ENCODE data around the gene RNASE2.
"Not testable (repeated sequence)": the region's sequence is repeated elsewhere in the genome, so short reads cannot be mapped to it uniquely, and the experiment has no call there.

Gene RNASE2

DNA sequence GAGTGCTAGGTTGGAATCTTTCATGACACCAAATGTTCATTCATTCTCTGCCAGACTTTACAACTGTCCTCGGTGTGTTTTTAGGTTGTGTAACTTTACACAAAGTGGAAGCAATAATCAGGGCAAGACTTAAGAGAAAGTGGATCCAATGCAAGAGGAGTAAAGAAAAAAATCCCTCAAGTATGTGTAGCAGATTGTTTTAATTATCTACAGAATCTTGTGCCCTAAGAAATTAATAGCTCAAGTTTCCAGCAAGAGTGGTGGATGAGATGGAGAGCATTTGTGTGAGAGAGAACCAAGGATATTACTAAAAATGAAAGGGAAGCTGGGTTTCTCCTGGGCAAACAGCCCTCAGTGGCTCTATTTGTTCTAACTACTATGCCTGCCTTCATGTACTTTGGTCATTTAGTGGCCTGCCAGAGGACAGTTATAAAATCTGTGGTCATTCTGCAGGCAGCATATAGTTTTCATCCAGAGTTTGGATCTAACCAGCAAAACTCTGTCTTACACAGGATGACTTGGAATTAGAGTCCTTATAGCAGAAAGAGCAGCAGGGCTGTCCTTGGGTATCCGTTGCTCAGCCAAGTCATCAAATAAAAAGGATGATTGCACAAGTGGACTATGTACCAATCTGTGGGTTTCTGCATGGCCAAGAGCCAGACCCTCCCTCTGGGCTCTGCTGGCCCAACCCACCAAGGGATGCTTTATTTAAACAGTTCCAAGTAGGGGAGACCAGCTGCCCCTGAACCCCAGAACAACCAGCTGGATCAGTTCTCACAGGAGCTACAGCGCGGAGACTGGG is at the start of gene RNASE2:
RNASE2 (plus strand) TSS at position 752 of the 802 bp plus-strand sequence. CDS start 285 bp downstream, outside the sequence.
- DNase-seq; in situ Hi-C loops (cut with HindIII; ENCODE audit: low pct_ligation_motif_present, low pct_unique_long_range_greater_than_20kb, low sequenced_read_pairs): not testable (repeated sequence)

DNA sequence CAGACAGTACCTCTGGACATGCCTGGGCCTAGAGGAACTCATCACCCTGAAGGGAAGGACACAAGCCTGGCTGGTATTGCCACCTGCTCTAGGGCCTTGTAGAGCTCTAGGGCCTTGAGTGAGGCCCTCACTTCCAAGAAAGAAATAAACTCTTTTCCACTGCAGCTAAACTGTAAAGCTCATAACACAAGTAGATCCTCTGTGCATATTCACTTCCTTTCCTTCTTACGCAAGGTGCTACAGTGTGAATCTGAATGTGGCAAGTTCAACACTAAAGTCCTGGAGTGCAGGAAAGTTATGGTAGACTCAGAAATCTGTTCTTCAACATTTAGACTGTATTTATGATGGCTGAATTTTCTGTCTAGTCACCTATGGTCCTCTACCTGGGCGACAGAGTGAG is 49.6 kb upstream of the RNASE2 start:
- in situ Hi-C loops (cut with HindIII; ENCODE audit: low pct_ligation_motif_present, low pct_unique_long_range_greater_than_20kb, low sequenced_read_pairs): no loop called here
- DNase-seq: no peak

DNA sequence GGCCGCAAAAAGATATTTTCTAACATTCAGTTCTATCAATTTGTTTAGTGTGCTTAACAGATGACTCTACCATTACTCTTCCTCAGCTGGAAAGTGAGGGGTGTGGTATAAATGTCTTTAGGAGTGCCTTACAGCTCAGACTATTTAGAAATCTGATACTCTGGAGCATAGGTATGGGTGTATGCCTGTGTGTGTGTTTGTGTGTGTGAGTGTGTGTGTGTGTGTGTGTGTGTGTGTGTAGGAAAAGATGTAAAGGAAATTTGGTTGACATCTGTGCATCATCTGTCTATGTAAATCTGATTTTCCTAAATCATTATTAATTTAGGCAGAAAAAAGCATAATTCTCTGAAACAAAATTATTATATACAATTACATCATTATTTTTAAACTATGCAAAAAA is 48.1 kb upstream of the RNASE2 start:
- DNase-seq: no peak
- in situ Hi-C loops (cut with HindIII; ENCODE audit: low pct_ligation_motif_present, low pct_unique_long_range_greater_than_20kb, low sequenced_read_pairs): no loop called here

DNA sequence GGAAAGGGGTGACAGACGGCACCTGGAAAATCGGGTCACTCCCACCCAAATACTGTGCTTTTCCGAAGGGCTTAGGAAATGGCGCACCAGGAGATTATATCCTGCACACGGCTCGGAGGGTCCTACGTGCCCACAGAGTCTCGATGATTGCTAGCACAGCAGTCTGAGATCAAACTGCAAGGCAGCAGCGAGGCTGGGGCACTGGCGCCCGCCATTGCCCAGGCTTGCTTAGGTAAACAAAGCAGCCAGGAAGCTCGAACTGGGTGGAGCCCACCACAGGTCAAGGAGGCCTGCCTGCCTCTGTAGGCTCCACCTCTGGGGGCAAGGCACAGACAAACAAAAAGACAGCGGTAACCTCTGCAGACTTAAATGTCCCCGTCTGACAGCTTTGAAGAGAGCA is 44.5 kb upstream of the RNASE2 start:
- in situ Hi-C loops (cut with HindIII; ENCODE audit: low pct_ligation_motif_present, low pct_unique_long_range_greater_than_20kb, low sequenced_read_pairs); DNase-seq: not testable (repeated sequence)

DNA sequence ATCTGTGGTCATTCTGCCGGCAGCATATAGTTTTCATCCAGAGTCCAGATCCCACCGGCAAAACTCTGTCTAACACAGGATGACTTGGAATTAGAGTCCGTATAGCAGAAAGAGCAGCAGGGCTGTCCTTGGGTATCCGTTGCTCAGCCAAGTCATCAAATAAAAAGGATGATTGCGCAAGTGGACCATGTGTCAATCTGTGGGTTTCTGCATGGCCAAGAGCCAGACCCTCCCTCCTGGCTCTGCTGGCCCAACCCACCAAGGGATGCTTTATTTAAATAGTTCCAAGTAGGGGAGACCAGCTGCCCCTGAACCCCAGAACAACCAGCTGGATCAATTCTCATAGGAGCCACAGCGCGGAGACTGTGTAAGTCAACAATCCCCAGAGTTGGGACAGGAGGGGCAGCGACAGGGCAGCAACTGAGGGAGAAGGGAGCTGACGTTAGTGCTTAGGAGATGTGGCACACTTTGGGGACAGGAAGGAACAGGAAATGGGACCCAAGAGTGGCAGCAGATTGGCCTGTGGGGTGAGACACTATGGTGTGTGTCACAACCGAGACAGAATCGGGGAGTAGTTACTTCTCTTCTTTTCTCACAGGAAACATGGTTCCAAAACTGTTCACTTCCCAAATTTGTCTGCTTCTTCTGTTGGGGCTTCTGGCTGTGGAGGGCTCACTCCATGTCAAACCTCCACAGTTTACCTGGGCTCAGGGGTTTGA is 36.1 kb upstream of the RNASE2 start:
- in situ Hi-C loops (cut with HindIII; ENCODE audit: low pct_ligation_motif_present, low pct_unique_long_range_greater_than_20kb, low sequenced_read_pairs); DNase-seq: not testable (repeated sequence)

DNA sequence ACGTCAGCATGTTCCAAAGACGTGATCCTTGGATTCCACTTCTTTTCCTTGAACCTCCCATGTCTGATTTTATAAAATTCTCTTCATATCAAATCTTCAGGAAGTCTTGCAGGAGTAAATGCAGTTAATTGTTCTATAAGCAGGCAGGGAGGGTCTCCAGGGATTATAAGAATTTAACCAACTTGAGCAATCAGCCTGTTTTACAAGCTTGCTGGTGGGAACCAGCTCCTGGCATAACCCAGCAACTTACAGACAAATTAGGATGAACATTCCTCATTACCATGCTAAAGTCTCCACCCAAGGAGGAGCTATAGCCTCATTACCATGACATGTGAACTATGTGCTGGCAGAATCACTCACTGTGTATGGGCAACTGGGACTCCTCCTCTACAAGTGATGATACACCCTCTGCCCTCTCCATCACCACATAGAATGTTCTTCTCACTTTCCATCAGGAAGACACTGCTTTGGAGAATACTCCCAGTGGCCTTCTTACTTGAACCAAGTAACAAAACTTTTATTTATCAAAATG is 31.5 kb upstream of the RNASE2 start:
- DNase-seq; in situ Hi-C loops (cut with HindIII; ENCODE audit: low pct_ligation_motif_present, low pct_unique_long_range_greater_than_20kb, low sequenced_read_pairs): not testable (repeated sequence)

DNA sequence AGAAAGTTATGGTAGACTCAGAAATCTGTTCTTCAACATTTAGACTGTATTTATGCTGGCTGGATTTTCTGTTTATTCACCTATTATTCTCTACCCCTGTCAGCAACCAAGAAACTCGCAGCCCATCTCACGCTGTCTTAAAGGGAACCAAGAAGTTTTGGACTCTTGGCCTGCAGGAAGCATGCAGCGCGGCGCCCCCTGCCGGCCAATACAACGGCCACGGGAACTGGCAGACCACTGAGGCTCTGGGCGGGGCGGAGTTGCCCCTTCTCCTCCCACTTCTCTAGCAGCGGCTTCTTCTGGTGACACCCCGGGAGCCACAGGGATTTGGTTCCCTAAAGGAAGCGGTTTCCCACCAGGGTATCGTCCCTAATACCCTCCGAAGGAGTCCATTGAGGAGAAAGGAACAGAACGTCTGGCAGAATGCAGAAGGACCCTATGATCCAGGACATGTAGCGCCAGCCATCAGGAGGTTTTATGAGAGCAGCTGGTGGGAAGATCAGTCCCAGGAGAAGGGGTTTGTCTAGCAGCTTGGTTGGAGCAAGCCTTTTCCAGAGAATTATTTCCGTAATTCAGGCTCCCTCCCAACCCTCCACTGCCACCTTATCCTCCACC is 21.0 kb upstream of the RNASE2 start:
- DNase-seq: no peak
- in situ Hi-C loops (cut with HindIII; ENCODE audit: low pct_ligation_motif_present, low pct_unique_long_range_greater_than_20kb, low sequenced_read_pairs): no loop called here

DNA sequence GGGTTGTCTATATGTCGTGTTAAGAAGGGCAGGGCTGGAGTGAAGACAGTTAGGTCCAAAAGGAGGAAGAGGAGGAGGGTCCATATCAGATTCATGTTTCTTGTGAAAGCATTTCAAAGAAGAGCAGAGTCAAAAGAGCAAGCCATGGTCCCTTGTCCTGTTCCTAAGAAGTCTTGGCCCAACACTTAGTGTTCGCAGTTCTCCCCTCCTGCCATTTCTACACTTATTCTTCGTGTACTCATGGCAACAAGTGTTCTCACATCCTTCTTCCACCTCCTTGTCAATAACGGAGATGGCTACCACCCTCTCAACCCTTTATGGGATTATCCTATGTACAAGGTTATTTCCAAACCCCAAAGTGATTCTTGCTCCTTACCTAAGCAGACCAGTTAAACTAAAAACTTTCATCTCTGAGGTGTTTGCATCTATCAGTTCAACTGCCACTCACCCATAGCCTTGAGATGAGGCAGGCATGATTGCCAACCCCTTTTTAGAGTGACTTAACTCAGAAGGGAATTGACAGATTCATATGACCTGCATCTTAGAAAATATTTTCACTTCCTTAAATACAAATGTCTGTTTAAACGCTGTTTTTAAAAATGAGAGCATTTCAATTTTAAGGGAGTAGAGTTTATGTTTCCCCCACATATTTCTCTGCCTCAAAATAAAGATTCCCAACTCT is 19.8 kb upstream of the RNASE2 start:
- DNase-seq: no peak
- in situ Hi-C loops (cut with HindIII; ENCODE audit: low pct_ligation_motif_present, low pct_unique_long_range_greater_than_20kb, low sequenced_read_pairs): no loop called here

DNA sequence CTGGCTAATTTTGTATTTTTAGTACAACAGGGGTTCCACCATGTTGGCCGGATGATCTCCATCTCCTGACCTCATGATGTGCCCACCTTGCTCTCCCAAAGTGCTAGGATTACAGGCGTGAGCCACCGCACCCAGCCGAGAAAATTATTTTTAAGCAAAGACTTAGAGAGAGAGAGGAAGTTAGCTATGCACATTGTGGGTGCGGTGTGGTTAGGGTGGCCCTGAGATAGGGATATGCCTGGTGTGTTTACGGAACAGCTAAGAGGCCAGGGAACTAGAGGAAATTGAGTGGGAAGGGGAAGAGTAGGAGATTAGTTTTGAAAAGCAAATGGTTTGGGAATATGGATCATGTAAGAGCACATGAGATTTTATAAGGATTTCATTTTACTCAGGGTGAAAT is 10.1 kb upstream of the RNASE2 start:
- DNase-seq; in situ Hi-C loops (cut with HindIII; ENCODE audit: low pct_ligation_motif_present, low pct_unique_long_range_greater_than_20kb, low sequenced_read_pairs): not testable (repeated sequence)

DNA sequence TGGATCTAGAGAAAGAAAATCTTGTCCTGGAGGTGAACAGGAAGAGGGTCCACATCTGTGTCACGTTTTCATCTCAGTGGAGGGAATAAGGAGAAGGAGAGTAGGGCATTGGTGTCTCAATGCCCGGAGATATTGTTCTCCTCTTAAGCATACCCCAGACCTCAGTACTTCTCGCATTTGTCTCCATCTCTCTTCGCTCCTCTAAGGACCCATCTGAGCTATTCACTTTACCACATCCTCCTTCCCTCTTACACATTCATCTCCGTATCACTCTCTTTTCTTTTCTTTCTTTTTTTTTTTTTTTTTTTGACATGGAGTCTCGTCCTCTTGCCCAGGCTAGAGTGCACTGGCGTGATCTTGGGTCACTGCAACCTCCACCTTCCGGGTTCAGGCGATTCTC is 8.6 kb upstream of the RNASE2 start:
- DNase-seq; in situ Hi-C loops (cut with HindIII; ENCODE audit: low pct_ligation_motif_present, low pct_unique_long_range_greater_than_20kb, low sequenced_read_pairs): not testable (repeated sequence)

DNA sequence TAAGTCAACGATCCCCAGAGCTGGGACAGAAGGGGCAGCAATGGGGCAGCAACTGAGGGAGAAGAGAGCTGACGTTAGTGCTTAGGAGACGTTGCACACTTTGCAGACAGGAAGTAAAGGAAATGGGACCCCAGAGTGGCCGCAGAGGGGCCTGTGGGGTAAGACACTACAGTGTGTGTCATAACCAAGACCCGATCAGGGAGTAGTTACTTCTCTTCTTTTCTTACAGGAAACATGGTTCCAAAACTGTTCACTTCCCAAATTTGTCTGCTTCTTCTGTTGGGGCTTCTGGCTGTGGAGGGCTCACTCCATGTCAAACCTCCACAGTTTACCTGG is 219 bp downstream of the RNASE2 start:
- in situ Hi-C loops (cut with HindIII; ENCODE audit: low pct_ligation_motif_present, low pct_unique_long_range_greater_than_20kb, low sequenced_read_pairs); DNase-seq: not testable (repeated sequence)

DNA sequence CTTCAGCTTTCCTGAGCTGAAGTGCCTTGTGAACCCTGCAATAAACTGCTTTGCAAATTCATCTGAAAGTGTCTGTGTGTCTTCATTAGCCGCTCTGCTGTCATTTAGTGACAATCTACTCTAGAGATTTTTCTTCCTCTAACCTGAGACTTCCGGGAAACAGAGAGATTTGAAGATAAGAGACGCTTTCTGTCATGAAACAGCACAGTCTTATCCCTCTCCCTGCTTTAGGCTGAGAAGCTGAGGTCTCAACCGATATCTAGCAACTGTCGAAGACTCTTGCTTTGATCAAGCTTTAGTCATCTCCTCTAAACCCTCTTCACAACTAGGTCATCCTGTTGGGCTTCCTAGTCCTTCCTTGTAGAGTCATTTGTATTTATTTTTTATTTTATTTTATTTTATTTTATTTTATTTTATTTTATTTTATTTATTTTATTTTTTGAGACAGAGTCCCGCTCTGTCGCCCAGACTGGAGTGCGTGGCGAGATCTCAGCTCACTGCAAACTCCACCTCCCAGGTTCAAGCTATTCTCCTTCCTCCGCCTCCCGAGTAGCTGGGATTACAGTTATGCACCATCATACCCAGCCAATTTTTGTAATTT is 1.2 kb downstream of the RNASE2 start:
- DNase-seq: no peak
- in situ Hi-C loops (cut with HindIII; ENCODE audit: low pct_ligation_motif_present, low pct_unique_long_range_greater_than_20kb, low sequenced_read_pairs): no loop called here

DNA sequence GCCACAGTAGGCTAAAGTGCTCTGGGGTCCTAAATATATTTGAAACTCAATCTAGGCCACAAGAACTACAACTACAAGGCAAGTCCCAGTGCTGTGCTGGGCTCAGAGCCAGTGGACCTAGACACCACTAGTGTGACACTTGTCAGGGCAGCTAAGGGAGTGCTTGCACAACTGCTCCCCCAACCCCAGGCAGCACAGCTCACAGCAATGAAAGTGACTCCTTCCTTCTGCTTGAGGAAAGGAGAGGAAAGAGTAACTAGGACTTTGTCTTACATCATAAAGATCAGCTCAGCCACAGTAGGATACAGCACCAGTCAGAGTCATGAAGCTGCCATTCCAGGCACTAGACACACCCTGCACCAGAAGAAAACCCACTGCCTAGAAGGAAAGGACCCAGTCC is 3.7 kb downstream of the RNASE2 start:
- DNase-seq; in situ Hi-C loops (cut with HindIII; ENCODE audit: low pct_ligation_motif_present, low pct_unique_long_range_greater_than_20kb, low sequenced_read_pairs): not testable (repeated sequence)

DNA sequence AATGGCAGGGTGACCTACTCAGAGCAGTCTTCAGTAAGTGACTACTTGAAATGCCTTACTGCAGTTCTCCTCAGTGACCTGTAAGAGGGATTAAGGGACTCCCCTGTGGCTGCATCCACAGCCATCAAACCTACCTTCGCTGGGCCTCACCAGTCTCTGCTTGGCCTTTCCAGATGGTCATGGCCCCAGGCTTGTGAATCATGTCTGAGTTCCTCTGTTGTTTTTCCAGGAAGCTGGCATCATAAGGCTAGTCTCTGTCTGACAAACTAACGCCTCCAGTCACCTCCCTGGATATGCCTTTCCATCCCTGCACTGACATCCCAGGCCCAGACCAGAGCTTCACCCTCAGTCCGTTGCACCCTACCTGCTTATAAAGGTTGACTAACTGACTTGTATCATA is 14.0 kb downstream of the RNASE2 start:
- no peak for DNase-seq
- in situ Hi-C loops (cut with HindIII; ENCODE audit: low pct_ligation_motif_present, low pct_unique_long_range_greater_than_20kb, low sequenced_read_pairs): no loop called here

DNA sequence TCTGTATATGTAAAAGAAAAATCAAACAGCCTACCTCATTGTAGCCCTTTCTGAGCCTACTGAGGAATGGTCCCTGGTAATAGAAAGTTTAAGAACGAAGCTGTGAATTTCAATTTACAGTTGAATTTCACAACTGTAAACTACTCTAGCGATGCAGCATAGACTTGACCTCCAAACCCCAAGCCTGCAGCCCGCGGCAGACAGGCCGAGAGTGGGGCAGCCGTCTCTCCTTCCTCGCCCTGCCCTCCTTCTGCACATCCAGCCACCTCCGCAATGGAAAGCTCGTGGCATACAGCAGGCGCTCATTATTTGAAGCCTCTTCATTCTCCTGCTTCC is 15.3 kb downstream of the RNASE2 start:
- no peak for DNase-seq
- in situ Hi-C loops (cut with HindIII; ENCODE audit: low pct_ligation_motif_present, low pct_unique_long_range_greater_than_20kb, low sequenced_read_pairs): no loop called here

DNA sequence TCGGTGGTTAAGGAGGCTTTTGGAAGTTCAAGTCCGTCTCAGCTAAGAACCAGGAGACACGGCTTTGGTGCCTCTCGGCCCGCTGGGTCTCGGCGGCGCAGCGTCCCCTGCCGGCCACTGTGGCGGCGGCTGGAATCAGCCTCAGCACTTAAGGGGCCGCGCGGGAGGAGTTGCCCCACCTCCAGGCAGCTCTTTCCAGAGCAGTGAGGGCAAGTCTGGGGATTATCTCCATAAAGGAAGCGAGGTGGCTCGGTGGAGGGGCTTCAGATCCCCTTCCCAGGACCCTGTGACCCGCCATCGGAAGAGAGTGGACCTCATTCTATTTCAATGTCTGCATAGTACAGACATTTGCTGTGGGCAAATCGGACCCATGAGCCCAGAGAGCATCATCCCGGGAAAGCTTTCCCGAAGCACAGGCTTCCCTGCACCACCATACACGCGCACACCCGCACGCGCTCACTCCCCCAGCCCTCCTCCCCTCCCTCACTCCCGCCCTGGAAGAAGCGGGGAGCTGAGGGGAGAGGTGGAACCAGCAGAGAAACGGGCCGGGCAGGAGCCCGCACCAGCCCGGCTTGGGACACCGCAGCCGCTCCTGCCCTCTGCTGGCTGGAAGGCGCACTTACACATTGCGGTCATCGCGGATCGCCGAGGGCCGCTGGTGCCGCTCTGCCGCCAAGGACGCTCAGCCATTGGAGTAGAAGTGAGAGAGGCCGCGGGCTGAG is 15.9 kb downstream of the RNASE2 start:
- in situ Hi-C loops (cut with HindIII; ENCODE audit: low pct_ligation_motif_present, low pct_unique_long_range_greater_than_20kb, low sequenced_read_pairs): no loop called here
- DNase-seq: peak; percentile 82

DNA sequence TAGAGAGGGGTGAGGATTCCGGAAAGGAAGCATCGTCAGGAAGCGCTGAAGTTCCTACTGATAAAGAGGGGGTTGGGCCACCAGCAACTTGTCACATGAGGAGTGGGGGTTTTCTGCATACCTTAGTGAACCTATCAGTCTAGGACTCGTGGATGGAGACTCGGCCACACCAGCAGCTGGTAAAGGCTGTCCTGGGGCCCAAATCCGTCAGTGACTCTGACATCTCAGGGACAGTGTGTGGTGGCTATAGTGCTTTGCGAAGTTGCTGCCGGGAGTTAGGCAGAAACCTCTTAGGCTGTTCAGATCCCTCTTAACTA is 16.4 kb downstream of the RNASE2 start:
- in situ Hi-C loops (cut with HindIII; ENCODE audit: low pct_ligation_motif_present, low pct_unique_long_range_greater_than_20kb, low sequenced_read_pairs): no loop called here
- no peak for DNase-seq

DNA sequence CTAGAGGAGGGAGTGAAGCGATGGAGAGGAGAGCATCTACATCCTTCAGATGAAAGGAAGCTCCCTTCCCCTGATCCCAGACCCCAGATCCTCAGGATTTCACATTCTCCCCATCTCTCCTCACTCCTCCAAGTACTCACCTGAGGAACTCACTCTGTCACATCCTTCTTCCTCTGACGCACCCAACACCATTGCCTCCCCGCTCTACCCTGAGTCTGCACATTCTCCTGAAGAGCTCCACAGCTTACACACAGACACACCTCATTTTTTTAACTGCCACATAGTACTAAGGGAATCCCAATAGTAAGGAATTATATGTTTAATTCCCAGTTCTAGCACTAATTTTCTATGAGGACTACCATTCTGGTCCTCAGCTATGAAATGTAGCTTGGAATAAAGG is 18.2 kb downstream of the RNASE2 start:
- in situ Hi-C loops (cut with HindIII; ENCODE audit: low pct_ligation_motif_present, low pct_unique_long_range_greater_than_20kb, low sequenced_read_pairs): no loop called here
- no peak for DNase-seq
